ENCODE measurements around the gene FLNA. TPM values are rescaled to one million over a fixed set of nuclear protein-coding genes. Genes with fewer than 3 reads are reported as not detected.

Gene FLNA
- total and polyA plus RNA-seq, 2 of the 13 experiments (the other 11 are each of a cell fraction or from before 2014, with no cell fraction given): 83.4 to 174 TPM

GRCh38 chrX:154365997-154366665 is 8.3 kb downstream of the FLNA start (continued):
- TF ChIP-seq ETV5 (CRISPR knock-in tag; IDR thresholded peaks at IDR 0.05; ENCODE audit: borderline replicate concordance): no peak
- TF ChIP-seq CHD4 (IDR thresholded peaks at IDR 0.05; ENCODE audit: borderline replicate concordance, low read length): no peak

- BruUV-seq (replicated peaks): no TSS peak
These were observed 9.3 kb downstream of the FLNA start for GRCh38 chrX:154365052-154365600.

More at GRCh38 chrX:154365052-154365600, 9.3 kb downstream of the FLNA start:
- FAIRE-seq (no peak), ATAC-seq (no peak), DNase-seq (ENCODE audit: low spot score) (no peak)
- no peak overlapping the region for H3K27ac ChIP-seq (ENCODE audit: extremely low read length, insufficient read depth, low read length)
- H3K9me3 ChIP-seq (ENCODE audit: low read length): no peaks in the 10 kb centered on the region
- peaks cover 17% of the 10 kb centered on the region for H3K79me2 ChIP-seq (ENCODE audit: insufficient read depth, low read length)
- intact Hi-C loops (cut with micrococcal nuclease; ENCODE audit: unreplicated experiment): no loop called here
- in situ Hi-C loops (cut with HindIII; ENCODE audit: extremely low pct_ligation_motif_present, low pct_unique_long_range_greater_than_20kb): no loop called here
- no peak overlapping the region for H2AFZ ChIP-seq (ENCODE audit: low read length)
- WGBS (ENCODE audit: low lambda C conversion rate): 94% methylated on average over 6 of the region's 20 CpGs
- TF ChIP-seq ZBTB33 (CRISPR knock-in tag; IDR thresholded peaks at IDR 0.05): 0 out of 2 replicates have a peak, but pooled peaks have one; percentile 24
- TF ChIP-seq ZNF501 (CRISPR knock-in tag; IDR thresholded peaks at IDR 0.05): no peak
- H4K20me1 ChIP-seq (ENCODE audit: insufficient read depth, low read length): peaks cover 7% of the 10 kb centered on the region; the same call in 1 of the 2 replicates
- no peaks in the 10 kb centered on the region for H3K27me3 ChIP-seq (ENCODE audit: control insufficient read depth in 1 of 2, insufficient read depth in 2 of 2, low read length in 2 of 2)
- H3K4me1 ChIP-seq (ENCODE audit: insufficient read depth, low read length): peaks cover 12% of the 10 kb centered on the region
- H3K36me3 ChIP-seq (replicated peaks in 1 of 2; ENCODE audit: control insufficient read depth in 1 of 2, insufficient read depth in 2 of 2, low read length in 2 of 2): peaks cover 20 to 41% of the 10 kb centered on the region in 2 experiments; a peak in 4 of 5 replicates
- CTCF ChIA-PET (ENCODE audit: low intra/inter-chr PET ratio, low total read pairs): no interaction called here
- H3K4me3 ChIP-seq (replicated peaks in 1 of 3; ENCODE audit: insufficient read depth in 1 of 3, low read depth in 2 of 3, low read length in 3 of 3): no peak overlapping the region
- no peak overlapping the region for H3K4me2 ChIP-seq (ENCODE audit: low read depth, low read length)
- POLR2A ChIA-PET: interaction anchor here (1.0 to 2.0 kb wide), 2 partner anchors 11 to 16 kb away, joined by 4 to 5 read pairs; no protein-coding TSS in a partner anchor
- H3K9ac ChIP-seq (ENCODE audit: insufficient read depth, low read depth, low read length): no peak overlapping the region

Measured in HepG2 (cell line).